CD1c-positive myeloid dendritic cell (primary cell): ENCODE data around the gene RBM22.

Experiments
- DNase-seq: peaks from one replicate; pipeline ENCODE4 v3.0.0-alpha.2; 2016; ENCODE audit errors: extremely low spot score

The RBM22 gene

GRCh38 chr5:150651924-150652671 is 48.8 kb downstream of the RBM22 start:
- DNase-seq, result no peak

GRCh38 chr5:150651382-150651781 is 49.5 kb downstream of the RBM22 start:
- no peak for DNase-seq

DNA sequence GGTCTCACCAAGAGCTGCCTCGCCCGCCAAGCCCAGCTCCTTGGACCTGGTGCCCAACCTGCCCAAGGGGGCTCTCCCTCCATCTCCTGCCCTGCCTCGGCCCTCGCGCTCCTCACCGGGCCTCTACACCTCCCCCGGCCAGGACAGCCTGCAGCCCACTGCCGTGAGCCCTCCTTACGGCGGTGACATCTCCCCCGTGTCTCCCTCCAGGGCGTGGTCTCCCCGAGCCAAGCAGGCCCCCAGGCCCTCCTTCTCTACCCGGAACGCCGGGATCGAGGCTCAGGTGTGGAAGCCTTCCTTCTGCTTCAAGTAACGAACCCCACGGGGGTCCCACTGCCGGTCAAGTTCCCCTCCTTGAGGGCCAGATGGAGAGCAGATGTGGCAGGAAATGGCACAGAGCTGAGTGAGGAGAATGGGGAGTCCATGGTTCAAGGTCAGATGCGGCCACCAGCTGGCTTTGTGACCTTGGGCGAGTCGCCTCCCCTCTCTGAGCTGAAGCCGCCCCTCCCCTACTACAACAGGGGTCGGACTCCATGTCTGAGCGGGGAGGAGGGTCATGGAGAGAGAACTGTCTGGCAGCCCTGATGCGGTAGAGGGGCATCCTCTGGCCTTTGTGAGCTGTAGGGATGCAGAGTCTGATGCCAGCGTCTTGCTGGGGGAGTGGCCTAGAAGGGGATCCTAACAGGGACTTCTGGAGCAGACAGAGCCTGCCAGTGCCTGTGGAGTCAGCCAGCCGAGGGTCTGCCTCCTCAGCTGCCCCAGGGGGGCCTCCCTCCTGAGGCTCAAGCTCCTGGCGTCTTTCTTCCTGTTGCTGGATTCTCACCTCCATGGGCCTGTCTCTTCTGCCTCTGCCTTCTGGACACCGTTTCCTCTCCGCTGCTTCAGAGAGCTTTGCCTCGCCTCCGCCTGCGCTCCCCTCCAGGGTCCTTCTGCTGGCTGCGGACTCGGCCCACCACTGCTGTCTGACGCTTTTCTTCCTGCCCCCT is 50.5 kb downstream of the RBM22 start:
- no peak for DNase-seq

DNA sequence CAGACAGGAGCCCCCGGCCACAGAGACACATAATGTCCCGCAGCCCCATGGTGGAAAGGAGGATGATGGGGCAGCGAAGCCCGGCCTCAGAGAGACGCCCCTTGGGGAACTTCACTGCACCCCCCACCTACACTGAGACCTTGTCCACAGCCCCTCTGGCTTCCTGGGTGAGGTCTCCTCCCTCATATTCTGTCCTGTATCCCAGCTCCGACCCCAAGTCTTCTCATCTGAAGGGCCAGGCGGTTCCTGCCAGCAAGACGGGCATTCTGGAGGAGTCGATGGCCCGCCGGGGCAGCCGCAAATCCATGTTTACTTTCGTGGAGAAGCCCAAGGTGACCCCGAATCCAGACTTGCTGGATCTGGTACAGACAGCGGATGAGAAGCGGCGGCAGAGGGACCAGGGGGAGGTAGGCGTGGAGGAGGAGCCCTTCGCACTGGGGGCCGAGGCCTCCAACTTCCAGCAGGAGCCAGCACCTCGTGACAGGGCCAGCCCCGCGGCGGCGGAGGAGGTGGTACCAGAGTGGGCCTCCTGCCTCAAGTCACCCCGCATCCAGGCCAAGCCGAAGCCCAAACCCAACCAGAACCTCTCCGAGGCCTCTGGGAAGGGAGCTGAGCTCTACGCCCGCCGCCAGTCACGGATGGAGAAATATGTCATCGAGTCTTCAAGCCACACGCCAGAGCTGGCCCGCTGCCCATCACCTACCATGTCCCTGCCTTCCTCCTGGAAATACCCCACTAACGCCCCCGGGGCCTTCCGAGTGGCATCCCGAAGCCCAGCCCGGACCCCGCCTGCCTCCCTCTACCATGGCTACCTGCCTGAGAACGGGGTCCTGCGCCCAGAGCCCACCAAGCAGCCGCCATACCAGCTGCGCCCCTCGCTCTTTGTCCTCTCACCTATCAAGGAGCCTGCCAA is 51.5 kb downstream of the RBM22 start:
- no peak for DNase-seq

GRCh38 chr5:150648294-150649107 is 52.4 kb downstream of the RBM22 start:
- DNase-seq, result no peak

- no peak for DNase-seq
Measured at GRCh38 chr5:150647275-150648251, 53.3 kb downstream of the RBM22 start.

- no peak for DNase-seq
Measured at GRCh38 chr5:150645070-150645700, 55.7 kb downstream of the RBM22 start.

- DNase-seq, result no peak
Measured at GRCh38 chr5:150644514-150644913, 56.3 kb downstream of the RBM22 start.

DNA sequence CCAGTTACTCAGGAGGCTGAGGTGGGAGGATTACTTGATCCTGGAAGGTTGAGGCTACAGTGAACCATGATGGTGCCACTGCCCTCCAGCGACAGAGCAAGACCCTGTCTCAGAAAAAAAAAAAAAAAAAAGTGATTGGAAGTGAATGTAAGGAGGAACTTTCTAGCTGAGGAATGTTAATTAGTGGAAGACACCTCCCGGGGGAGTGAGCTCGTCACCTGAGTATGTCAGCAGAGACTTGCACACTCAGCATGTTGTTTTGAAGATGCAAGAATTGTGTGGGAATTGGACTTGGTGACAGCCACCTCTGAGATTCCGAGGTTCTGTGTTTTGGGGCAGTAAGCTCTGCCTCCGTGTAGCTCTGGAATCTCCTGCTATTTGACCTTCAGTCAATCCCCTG is 56.8 kb downstream of the RBM22 start:
- DNase-seq, result no peak

DNA sequence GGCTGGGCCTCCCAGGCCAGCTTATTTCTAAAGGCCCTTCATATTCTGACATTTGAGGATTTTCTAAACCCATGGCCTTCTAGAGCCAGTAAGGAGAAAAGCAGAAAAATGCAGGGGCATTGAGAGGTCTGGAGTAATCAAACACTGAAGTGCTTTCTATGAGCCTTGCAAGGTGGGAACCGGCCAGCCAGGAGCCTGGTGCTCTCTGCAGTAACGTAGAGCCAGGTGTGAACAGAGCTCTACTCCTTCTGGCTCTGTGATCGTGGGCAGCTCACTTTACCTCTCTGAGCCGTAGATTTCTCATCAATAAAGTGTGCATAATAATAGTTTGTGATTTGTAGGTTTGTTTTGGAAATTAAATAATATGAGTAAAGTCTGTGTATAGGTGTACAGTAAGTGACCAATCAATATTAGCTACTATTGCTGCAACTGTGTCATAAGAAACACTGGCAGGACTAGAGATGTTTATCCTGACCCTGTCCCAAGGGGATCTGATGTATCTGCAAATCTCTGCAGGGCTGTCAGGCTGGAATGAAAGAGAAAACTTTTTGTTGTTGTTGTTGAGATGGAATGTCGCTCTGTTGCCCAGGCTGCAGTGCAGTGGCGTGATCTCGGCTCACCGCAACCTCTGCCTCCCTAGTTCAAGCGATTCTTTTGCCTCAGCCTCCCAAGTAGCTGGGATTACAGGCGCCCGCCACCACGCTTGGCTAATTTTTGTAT is 57.7 kb downstream of the RBM22 start:
- no peak for DNase-seq

DNA sequence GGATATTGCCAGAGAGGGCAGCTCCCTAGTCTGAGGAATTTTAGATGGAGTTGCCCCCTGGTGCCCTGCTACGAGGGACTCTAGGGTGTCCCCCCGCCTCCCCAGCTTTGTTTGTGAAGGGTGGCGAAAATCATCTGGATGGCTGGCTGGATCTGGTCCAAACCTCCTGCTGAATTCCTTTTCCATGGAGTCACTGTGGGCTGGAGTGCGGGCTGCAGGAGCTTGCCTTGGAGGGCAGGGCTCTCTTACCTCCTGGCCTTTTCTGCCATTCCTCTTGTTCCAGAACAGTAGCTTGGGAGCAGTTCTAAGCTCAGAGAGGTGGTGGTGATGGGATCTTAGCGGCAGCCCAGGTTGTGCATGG is 58.3 kb downstream of the RBM22 start:
- no peak for DNase-seq

- DNase-seq, result no peak
Measured at GRCh38 chr5:150641824-150642566, 58.9 kb downstream of the RBM22 start.

DNA sequence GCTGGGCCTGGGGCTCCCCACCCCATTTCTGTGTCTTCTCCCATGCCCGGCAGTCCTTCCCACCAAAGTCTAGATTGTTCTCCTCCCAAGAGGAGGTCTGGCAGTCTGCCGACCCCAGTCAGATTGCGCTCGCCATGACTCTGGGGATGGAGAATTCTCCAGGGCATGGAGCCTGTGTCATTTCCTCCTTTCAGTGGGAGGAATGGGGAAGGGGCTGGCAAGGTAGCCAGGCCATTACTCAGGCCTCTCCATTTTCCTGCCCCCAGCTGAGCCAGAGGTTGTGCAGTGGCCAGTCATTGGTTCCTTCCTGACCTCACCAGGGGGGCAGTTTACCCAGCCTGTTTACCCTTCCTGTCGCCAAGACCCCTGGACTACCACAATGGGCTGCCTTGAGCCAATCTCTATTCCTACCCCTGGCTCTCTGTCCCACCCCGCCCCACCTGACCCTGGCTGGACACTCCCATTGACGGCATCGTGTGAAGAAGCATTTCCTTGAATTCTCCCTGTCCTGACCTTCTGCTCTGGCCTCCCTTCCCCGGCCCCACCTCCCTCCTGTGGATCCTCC is 59.8 kb downstream of the RBM22 start:
- DNase-seq, result peak; percentile 37
